SK-N-SH treated with all-trans-retinoic acid at 6 μM for 48 hours (cell line): ENCODE results near the gene MS4A18.

Experiments
- CSRNP3 ChIP-seq: fragments of 250-450 bp; sonication (Bioruptor Pico); IDR thresholded peaks from 2 replicates; pipeline ENCODE4 v1.5.1; 2021; ENCODE audit warnings: mild to moderate bottlenecking, moderate library complexity
- ESRRG ChIP-seq: fragments of 250-450 bp; sonication (Bioruptor Pico); IDR thresholded peaks from 2 replicates; pipeline ENCODE4 v1.6.1; 2021; ENCODE audit warnings: mild to moderate bottlenecking
- ISL1 ChIP-seq: fragments of 250-450 bp; sonication (Bioruptor Pico); IDR thresholded peaks from 2 replicates; pipeline ENCODE4 v2.1.2; 2022; ENCODE audit warnings: mild to moderate bottlenecking, moderate library complexity
- PATZ1 ChIP-seq: fragments of 250-450 bp; sonication (Bioruptor Pico); IDR thresholded peaks from 2 replicates; pipeline ENCODE4 v1.8.0; 2020; ENCODE audit warnings: mild to moderate bottlenecking, moderate library complexity, borderline replicate concordance
- RARB ChIP-seq: fragments of 250-450 bp; sonication (Bioruptor Pico); IDR thresholded peaks from 2 replicates; pipeline ENCODE4 v1.8.0; 2021; ENCODE audit warnings: mild to moderate bottlenecking, moderate library complexity
- TCF4 ChIP-seq: fragments of 250-450 bp; sonication (Bioruptor Pico); IDR thresholded peaks from 2 replicates; pipeline ENCODE4 v1.8.0; 2021; ENCODE audit warnings: mild to moderate bottlenecking, moderate library complexity, borderline replicate concordance

- no peak for TF ChIP-seq RARB (CRISPR knock-in tag)
- TF ChIP-seq TCF4 (CRISPR knock-in tag) = no peak
- TF ChIP-seq ESRRG (CRISPR knock-in tag) = no peak
- no peak for TF ChIP-seq PATZ1
- no peak for TF ChIP-seq CSRNP3 (CRISPR knock-in tag)
- no peak for TF ChIP-seq ISL1
Measured at GRCh38 chr11:60740573-60740972, 16.1 kb downstream of the MS4A18 start.
